ENCODE data around the gene STAP2.
A peak's percentile ranks its signal among the peaks of the same experiment; 100 is the strongest.

GRCh38 chr19:4379383-4380253, 41.0 kb upstream of the STAP2 start:
- TF ChIP-seq CTCF (IDR thresholded peaks at IDR 0.05) (no peak), EP300 (IDR thresholded peaks at IDR 0.05) (peak in 1 of 2 donors; percentile 64), POLR2A (IDR thresholded peaks at IDR 0.05) (no peak)
